IMR-90 (cell line): ENCODE results near the gene NDUFV3. TPM values are rescaled to one million over a fixed set of nuclear protein-coding genes. Genes with fewer than 3 reads are reported as not detected.

Source experiments
- microRNA-seq, 2 experiments: library from miRNA; stranded (forward) in 1 of 2; unstranded in 1 of 2; fragments of 10-50 nt in 1 of 2; fragments of <30 nt in 1 of 2; gene quantifications in 1 of 2; microRNA quantifications in 1 of 2; one replicate each; pipeline versions ENCODE3 to v1.1.0; 2013 to 2020; ENCODE audit not compliant: insufficient read depth in 1 of 2, insufficient read length in 1 of 2, unreplicated experiment in 1 of 2
- polyA plus RNA-seq, 3 experiments: library from polyadenylated mRNA; depleted of rRNA; stranded (reverse); fragments of >200 nt; gene quantifications; 2 replicates each; pipeline ENCODE4 v1.2.3, GENCODE V29; 2012; ENCODE audit warnings: low replicate concordance in 1 of 3
- small RNA-seq, 5 experiments: library from RNA; depleted of rRNA; stranded (forward); fragments of <200 nt; gene quantifications; one replicate each; pipeline ENCODE3, GENCODE V24; 2012
- total RNA-seq: library from RNA; depleted of rRNA; stranded (reverse); fragments of >200 nt; gene quantifications from 2 replicates; pipeline ENCODE4 v1.2.3, GENCODE V29; 2012; rRNA removed

NDUFV3 gene
- total and polyA plus RNA-seq, 2 of the 4 experiments (the other 2 are of a cell fraction) = 38.5 to 55.6 TPM

Small RNA genes lying within 50 kb of the gene (microRNA-seq; reads per million reads assigned to microRNA genes)
- gene MIR5692B = 0 reads per million in 2 experiments

Small RNA genes lying within 50 kb of the gene (small RNA-seq; reads per million reads assigned to genes)
- 0 reads per million in 5 experiments for gene MIR5692B

Other genes with a start within 250 kb of the NDUFV3 start
- 0.56 and 0.90 TPM in 2 replicates for gene PDE9A, start 239.7 kb upstream of the NDUFV3 start, total RNA-seq
- gene PDE9A, start 239.7 kb upstream of the NDUFV3 start, polyA plus RNA-seq (2012; rRNA removed) = 0.89 and 1.1 TPM in 2 replicates
- 8.6 and 11.3 TPM in 2 replicates for gene WDR4, start 13.8 kb upstream of the NDUFV3 start, total RNA-seq
- gene WDR4, start 13.8 kb upstream of the NDUFV3 start, polyA plus RNA-seq (2012; rRNA removed) = 20.2 and 20.8 TPM in 2 replicates
- gene ERVH48-1, start 32.3 kb downstream of the NDUFV3 start, total RNA-seq = under 0.01 TPM in 1 of 2 replicates, not detected in the other
- not detected in 2 replicates for gene ERVH48-1, start 32.3 kb downstream of the NDUFV3 start, polyA plus RNA-seq (2012; rRNA removed)
- gene PKNOX1, start 81.3 kb downstream of the NDUFV3 start, total RNA-seq = 35.0 and 48.3 TPM in 2 replicates
- gene PKNOX1, start 81.3 kb downstream of the NDUFV3 start, polyA plus RNA-seq (2012; rRNA removed) = 51.5 and 61.0 TPM in 2 replicates
- 35.6 and 38.5 TPM in 2 replicates for gene CBS, start 182.5 kb downstream of the NDUFV3 start, total RNA-seq
- 49.6 and 54.3 TPM in 2 replicates for gene CBS, start 182.5 kb downstream of the NDUFV3 start, polyA plus RNA-seq (2012; rRNA removed)
- gene U2AF1, start 214.3 kb downstream of the NDUFV3 start, total RNA-seq = 6.5 and 16.4 TPM in 2 replicates
- gene U2AF1, start 214.3 kb downstream of the NDUFV3 start, polyA plus RNA-seq (2012; rRNA removed) = 8.5 and 10.5 TPM in 2 replicates